Epithelial cell of prostate (primary cell): ENCODE results near the gene SEC14L5.
"Not testable (repeated sequence)": the region's sequence is repeated elsewhere in the genome, so short reads cannot be mapped to it uniquely, and the experiment has no call there.

Experiments used
- DNase-seq: peaks from one replicate; pipeline ENCODE4 v3.0.0-alpha.2; 2011; ENCODE audit warnings: low read depth, low spot score
- H3K27ac ChIP-seq: fragments of 450-650 bp; 2 replicates; pipeline ENCODE4 v1.5.1; 2017; ENCODE audit warnings: mild to moderate bottlenecking

The SEC14L5 gene

DNA sequence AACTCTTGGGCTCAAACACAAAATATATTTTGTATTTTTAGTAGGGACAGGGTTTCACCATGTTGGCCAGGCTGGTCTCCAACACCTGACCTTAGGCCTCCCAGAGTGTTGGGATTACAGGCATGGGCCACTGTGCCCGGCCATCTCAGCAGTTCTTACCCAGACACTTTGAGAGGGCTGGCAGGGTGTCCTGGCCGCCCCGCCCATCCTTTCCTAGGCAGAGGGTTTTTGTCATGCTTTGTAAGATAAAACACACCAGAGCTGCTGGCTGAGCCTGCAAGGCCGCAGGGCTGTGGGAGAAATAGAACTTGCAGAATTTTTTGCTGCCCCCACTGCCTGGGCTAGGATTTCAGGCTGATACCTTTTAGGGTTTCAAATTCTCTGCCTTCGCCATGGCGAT is 29.9 kb upstream of the SEC14L5 start:
- peak overlapping the region; percentile 86 for H3K27ac ChIP-seq
- no peak for DNase-seq

GRCh38 chr16:4929619-4930018 is 28.5 kb upstream of the SEC14L5 start:
- DNase-seq: not testable (repeated sequence)
- H3K27ac ChIP-seq: peak overlapping the region; percentile 86

- DNase-seq: no peak
Observed at GRCh38 chr16:4931381-4931780, 26.7 kb upstream of the SEC14L5 start.

GRCh38 chr16:4933433-4933832 is 24.7 kb upstream of the SEC14L5 start:
- H3K27ac ChIP-seq: peak overlapping the region; percentile 25
- no peak for DNase-seq

More at GRCh38 chr16:4931381-4931780, 26.7 kb upstream of the SEC14L5 start:
- peak overlapping the region; percentile 25 for H3K27ac ChIP-seq

DNA sequence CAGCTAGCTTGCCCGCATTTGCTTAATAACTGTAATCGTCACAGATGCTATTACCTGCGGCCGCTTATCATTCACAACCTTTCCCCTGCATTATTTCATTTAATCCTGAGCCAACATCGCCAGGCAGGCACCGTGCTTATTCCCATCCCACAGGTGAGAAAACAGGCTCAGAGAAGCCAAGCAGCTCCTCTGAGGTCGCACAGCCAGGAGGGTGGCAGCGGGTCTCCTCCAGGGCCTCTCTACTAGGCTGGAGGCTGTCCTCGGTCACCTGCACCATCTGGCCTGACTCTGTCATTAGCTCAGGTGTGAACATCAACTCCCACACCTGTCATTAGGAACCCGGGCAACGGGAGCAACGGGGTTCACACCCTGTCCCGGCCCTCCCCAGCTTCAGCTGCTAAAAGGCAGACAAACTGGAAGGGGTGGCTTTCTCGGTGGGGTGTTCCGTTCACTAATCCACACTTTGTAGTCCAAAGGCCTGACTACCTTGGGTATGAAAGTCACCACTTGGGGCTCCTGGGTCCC is 24.2 kb upstream of the SEC14L5 start:
- DNase-seq: no peak
- peak overlapping the region; percentile 86 for H3K27ac ChIP-seq

DNA sequence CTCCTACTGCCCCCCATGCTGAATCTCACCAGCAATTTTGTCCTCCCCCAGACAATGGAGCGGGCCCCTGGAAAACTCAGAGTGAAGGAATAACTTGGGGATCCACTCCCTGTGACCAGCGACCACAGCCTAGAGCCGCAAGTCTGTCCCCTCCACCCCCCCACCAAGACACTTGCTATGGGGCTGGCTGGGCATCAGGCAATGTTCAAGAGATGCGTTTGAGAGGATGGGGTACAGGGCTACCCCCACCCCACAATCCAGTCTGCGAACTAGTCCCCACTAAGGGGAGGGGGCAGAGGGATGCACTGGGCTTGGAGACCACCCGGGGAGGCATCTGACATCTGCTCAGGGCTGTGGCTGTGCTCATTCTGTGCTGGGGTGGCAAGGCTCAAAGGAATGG is 23.5 kb upstream of the SEC14L5 start:
- H3K27ac ChIP-seq: peak overlapping the region; percentile 86

DNA sequence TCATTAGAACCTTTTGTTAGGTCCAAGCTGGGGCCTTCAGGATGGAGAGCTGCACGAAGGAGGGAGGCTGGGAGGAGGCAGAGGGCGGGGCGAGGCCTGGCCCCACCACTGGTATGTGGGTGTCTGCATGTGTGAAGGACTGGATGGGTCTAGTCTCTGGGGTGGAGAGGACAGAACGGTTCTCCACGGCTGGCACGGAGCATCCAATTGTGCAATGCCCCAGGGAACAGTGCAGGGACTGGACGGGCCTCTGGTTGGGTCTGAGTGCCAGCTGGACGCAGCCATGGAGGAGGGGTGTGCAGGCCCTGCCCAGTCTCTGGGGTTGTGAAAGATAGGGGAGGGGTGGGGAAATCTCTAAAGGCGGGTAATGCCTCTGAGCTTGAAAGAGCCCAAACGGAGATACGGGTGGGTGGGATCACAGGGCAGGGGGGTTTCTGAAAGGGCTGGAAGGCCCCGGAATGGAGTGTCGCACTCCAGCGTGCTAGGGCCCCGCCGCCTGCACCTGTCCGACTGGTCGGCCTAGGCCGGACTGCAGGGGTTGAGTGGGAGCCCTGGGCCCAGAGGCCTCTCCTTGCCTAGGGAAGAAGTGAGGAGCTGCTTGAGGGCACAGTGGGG is 22.8 kb upstream of the SEC14L5 start:
- H3K27ac ChIP-seq: peak overlapping the region; percentile 86
- no peak for DNase-seq

More for the DNA sequence above, 23.5 kb upstream of the SEC14L5 start:
- no peak for DNase-seq

DNA sequence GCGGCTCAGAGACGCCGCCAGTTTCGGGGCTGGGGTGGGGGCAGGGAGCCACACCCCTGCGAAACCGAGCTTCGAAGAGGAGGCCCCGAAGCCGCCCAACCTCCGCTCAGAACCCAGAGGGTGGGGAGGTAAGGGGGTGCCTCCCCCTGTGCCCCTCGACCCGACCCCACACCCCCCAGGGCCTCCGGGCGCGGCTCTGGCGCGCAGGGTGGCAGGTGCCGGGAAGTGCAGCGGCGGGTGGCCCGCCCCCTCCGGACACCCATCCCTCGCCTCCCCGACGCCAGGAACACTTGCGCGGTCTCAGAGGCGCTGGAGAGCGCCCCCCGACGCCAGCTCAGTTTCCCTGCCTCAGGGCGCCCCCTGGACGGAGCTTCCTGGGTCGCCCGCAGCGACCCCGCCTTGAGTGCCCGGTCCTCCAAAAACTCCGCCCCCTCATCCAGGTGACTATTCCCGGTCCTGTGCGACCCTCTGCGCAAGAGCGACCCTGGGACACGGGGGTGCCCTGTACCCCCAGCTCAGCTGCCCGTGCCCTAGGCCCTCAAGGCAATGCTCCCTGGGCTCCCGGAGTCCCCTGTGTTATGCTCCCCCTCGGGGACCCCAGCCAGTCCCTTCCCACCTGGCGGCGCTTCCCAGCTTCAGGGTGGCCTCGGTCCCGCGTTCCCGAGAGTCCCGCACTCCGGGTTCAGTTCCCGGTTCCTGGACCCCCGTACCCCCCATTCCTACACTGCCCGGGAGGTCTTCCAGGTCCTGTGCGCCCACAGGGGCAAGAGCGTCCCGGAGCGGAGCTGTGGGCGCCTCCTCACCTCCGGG is 21.7 kb upstream of the SEC14L5 start:
- DNase-seq: no peak
- H3K27ac ChIP-seq: peak overlapping the region; percentile 86

DNA sequence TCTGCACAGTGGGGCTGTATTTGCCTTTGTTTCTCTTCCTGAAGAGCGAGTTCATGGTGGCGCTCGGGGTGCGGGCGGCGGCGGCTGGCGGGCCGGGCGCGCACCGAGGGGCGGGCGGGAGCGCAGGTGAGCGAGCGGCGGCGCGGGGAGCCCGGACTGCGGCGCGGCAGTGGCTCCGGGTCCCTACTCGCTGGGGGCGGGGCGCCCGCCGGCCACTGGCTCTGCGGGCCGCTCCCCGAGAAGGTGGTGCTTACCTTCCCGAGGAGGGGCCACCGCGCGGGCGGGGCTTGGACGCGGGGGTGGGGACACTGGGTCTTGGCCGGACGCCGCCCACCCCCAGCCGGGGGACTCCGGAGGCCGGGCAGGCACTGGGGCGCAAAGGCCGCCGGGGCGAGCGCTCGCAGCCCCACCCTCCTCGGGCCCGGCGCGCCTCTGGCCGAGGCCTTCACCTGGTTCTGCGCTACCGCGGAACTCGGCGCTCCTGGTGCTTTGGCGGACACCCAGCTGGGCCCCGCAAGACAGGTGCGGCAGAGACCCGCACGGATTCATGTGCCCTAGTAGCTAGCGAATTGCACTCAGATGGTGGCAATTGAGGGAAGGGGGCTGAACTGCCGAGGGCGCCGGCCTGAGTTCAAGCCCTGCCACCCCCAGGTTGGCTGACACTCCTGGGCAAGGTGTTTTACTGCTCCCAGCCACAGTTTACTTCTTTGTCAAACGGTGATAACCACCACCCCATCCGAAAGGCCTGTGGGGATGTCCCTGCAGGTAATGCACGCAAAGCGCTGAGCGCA is 20.9 kb upstream of the SEC14L5 start, which contains the start of gene PPL:
PPL (minus strand) TSS at position 158 of the 791 bp plus-strand sequence; CDS start at position 55, 103 bp downstream.
- no peak for DNase-seq

GRCh38 chr16:4937782-4938682 is 20.1 kb upstream of the SEC14L5 start:
- H3K27ac ChIP-seq: peak overlapping the region; percentile 86
- no peak for DNase-seq

More for the DNA sequence above, 20.9 kb upstream of the SEC14L5 start, which contains the start of gene PPL:
- H3K27ac ChIP-seq: peak within 1 kb of the TSS; percentile 86

GRCh38 chr16:4938683-4939030 is 19.5 kb upstream of the SEC14L5 start:
- no peak overlapping the region for H3K27ac ChIP-seq
- DNase-seq: no peak

DNA sequence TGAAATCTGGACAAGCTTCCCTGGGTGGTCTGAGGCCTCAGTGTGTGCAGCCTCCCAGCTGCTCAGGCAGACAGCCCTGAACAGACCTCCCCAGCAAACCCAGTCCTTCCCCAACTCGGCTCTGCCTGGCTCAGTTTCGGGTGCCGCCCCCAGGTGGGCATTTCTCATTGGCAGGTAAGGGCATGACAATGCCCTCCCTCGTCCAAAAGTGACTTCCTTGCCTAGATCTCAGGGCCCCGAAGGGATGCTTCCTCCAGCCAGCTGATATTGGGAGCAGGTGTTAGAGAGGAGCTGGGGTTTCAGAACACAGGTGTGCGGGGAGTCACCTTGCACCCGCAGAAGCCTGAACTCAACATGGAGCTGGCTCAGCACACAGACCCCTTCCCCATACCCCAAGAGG is 17.4 kb upstream of the SEC14L5 start:
- no peak overlapping the region for H3K27ac ChIP-seq

DNA sequence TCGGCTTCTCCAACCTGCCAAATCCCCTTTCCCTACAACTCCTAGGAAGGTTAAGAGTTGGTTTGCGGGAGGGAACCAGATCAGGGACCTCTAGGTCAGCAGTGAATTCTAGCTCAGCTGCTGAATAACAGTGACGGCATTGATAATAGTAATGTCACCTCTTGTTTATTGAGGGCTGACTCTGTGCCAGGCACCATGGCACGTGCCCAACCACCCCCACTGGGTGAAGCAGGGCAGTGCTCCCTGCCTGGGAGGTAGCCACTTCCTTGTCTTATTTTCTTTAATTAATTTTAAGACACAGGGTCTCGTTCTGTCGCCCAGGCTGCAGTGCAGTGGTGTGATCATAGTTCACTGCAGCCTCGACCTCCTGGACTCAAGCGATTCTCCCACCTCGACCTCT is 15.6 kb upstream of the SEC14L5 start:
- no peak for DNase-seq
- peak overlapping the region; percentile 92 for H3K27ac ChIP-seq

More for the DNA sequence above, 17.4 kb upstream of the SEC14L5 start:
- DNase-seq: no peak

DNA sequence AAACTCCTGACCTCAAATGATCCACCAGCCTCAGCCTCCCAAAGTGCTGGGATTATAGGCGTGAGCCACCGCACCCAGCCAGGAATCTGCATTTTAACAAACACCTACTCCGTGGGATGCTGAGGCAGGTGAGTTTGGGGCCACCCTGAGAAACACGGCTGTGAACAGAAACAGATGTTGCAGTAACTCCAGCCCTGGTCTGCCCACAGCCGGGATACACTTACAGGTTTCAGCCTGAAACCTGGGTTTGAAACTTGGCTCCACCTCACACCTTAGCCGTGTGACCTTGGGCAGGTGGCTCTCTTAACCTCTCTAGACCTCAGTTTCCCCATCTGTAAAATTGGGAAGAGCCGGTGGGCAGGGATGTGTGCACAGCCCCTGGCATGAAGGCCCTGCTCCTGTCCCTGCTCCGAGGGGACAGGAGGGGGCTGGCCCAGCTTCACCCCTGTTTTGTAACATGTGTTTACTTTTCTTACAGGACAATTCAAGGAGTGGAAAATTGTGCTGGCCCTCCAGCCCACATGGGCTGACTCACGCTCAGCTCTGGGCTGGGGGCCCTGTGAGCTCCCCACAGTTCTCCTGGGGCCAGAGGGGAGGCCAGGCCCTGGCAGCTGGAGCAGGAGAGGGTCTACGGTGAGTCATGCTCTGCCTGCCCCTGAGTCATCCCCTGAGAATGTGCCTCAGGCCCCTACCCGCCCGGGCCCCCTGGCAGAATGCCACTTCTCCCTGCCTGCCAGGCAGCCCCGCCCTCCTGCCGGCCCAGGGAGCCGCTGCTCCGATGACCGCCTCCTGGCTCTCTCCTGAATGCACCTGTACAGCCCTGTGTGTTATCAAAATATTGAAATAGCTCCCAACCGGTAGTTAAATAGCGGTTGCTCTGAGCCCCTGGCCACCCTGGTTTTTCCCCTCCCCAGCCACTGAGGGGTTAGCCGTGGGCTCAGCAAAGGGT is 13.5 kb upstream of the SEC14L5 start:
- peak overlapping the region; percentile 92 for H3K27ac ChIP-seq
- peak; percentile 59 for DNase-seq

GRCh38 chr16:4945560-4946502 is 12.3 kb upstream of the SEC14L5 start:
- DNase-seq: peak; percentile 69
- peak overlapping the region; percentile 92 for H3K27ac ChIP-seq

- no peak overlapping the region for H3K27ac ChIP-seq
- no peak for DNase-seq
Observed at GRCh38 chr16:4946917-4947316, 11.2 kb upstream of the SEC14L5 start.
